OCI-LY1 (cell line): Measurements from ENCODE around the gene EPYC.

ENCODE experiments used
- H2AFZ ChIP-seq: fragments of 200-600 bp; sonication (generic), shearing (Covaris generic); 2 replicates; pipeline ENCODE4 v1.6.0; 2014; ENCODE audit warnings: antibody characterized with exemption, mild to moderate bottlenecking, low read length
- H3F3A ChIP-seq: fragments of 200-600 bp; sonication (generic), shearing (Covaris generic); 2 replicates; pipeline ENCODE4 v1.6.0; 2014; ENCODE audit warnings: mild to moderate bottlenecking, antibody characterized with exemption, low read length, moderate library complexity; ENCODE audit not compliant: insufficient read depth
- H3K27ac ChIP-seq: fragments of 200-600 bp; sonication (generic); 2 replicates; pipeline ENCODE4 v1.5.1; 2014; ENCODE audit warnings: low read length, mixed run types, mild to moderate bottlenecking, low read depth; ENCODE audit not compliant: poor library complexity, severe bottlenecking
- H3K27me3 ChIP-seq: fragments of 200-600 bp; sonication (generic); 2 replicates; pipeline ENCODE4 v1.6.0; 2014; ENCODE audit warnings: antibody characterized with exemption, mild to moderate bottlenecking, low read length, moderate library complexity; ENCODE audit not compliant: insufficient read depth
- H3K36me3 ChIP-seq: fragments of 200-600 bp; sonication (generic); 2 replicates; pipeline ENCODE4 v1.6.1; 2014; ENCODE audit warnings: mild to moderate bottlenecking, antibody characterized with exemption, low read length, moderate library complexity, mixed read lengths; ENCODE audit not compliant: insufficient read depth
- H3K4me1 ChIP-seq: fragments of 200-600 bp; sonication (generic); 2 replicates; pipeline ENCODE4 v1.5.1; 2014; ENCODE audit warnings: mild to moderate bottlenecking, low read length, moderate library complexity; ENCODE audit not compliant: insufficient read depth, severe bottlenecking
- H3K4me2 ChIP-seq: fragments of 200-600 bp; sonication (generic), shearing (Covaris generic); 2 replicates; pipeline ENCODE4 v1.6.1; 2014; ENCODE audit warnings: low read length
- H3K4me3 ChIP-seq: fragments of 200-600 bp; sonication (generic); 2 replicates; pipeline ENCODE4 v1.5.1; 2014; ENCODE audit warnings: low read length, low read depth, mild to moderate bottlenecking, mixed read lengths; ENCODE audit not compliant: poor library complexity, severe bottlenecking
- H3K79me2 ChIP-seq: fragments of 200-600 bp; shearing (Covaris generic); 2 replicates; pipeline ENCODE4 v1.6.1; 2016; ENCODE audit warnings: mixed run types, low read length, mixed read lengths; ENCODE audit not compliant: insufficient read depth
- H3K9ac ChIP-seq: fragments of 200-600 bp; sonication (generic), shearing (Covaris generic); 2 replicates; pipeline ENCODE4 v1.6.1; 2014; ENCODE audit warnings: mild to moderate bottlenecking, low read length, mixed read lengths
- H3K9me2 ChIP-seq: fragments of 200-600 bp; sonication (generic), shearing (Covaris generic); 2 replicates; pipeline ENCODE4 v1.6.1; 2014; ENCODE audit warnings: low read depth, mild to moderate bottlenecking, low read length, mixed read lengths
- H3K9me3 ChIP-seq: fragments of 200-600 bp; shearing (Covaris generic); 2 replicates; pipeline ENCODE4 v1.6.1; 2014; ENCODE audit warnings: low read length, mixed read lengths
- H4K20me1 ChIP-seq: fragments of 200-600 bp; sonication (generic), shearing (Covaris generic); 2 replicates; pipeline ENCODE4 v1.6.0; 2016; ENCODE audit warnings: mild to moderate bottlenecking, low read length; ENCODE audit not compliant: insufficient read depth
- CTCF ChIP-seq: fragments of 200-600 bp; sonication (generic), shearing (Covaris generic); IDR thresholded peaks from 2 replicates; pipeline ENCODE4 v1.5.1; 2017; ENCODE audit warnings: mild to moderate bottlenecking, antibody characterized with exemption, low read length, moderate library complexity, mixed read lengths
- EZH2 ChIP-seq: fragments of 200-600 bp; sonication (generic), shearing (Covaris generic); IDR thresholded peaks from 2 replicates; pipeline ENCODE4 v1.8.0; 2017; ENCODE audit warnings: borderline replicate concordance, mixed run types, mild to moderate bottlenecking, antibody characterized with exemption, low read length, moderate library complexity, mixed read lengths

Gene EPYC

GRCh38 chr12:90916516-90916915 lies 88.3 kb downstream of the EPYC start:
- Histone ChIP-seq H3K79me2 (no peaks in the 10 kb centered on the region), H3F3A (no peaks in the 10 kb centered on the region), H3K36me3 (no peaks in the 10 kb centered on the region), H4K20me1 (no peaks in the 10 kb centered on the region), H3K4me3 (no peak overlapping the region), H3K9me3 (no peaks in the 10 kb centered on the region), H2AFZ (no peak overlapping the region), H3K9me2 (no peaks in the 10 kb centered on the region), H3K27me3 (no peaks in the 10 kb centered on the region), H3K27ac (no peak overlapping the region), H3K4me1 (no peaks in the 10 kb centered on the region), H3K9ac (no peak overlapping the region), H3K4me2 (no peak overlapping the region)
- no peak for TF ChIP-seq EZH2
- no peak for TF ChIP-seq CTCF

- H2AFZ ChIP-seq: no peak overlapping the region
- no peaks in the 10 kb centered on the region for H3K9me3 ChIP-seq
- H4K20me1 ChIP-seq: no peaks in the 10 kb centered on the region
- H3K27me3 ChIP-seq: no peaks in the 10 kb centered on the region
- no peaks in the 10 kb centered on the region for H3K9me2 ChIP-seq
- H3K4me1 ChIP-seq: no peaks in the 10 kb centered on the region
- no peak overlapping the region for H3K4me2 ChIP-seq
- H3K27ac ChIP-seq: no peak overlapping the region
- no peaks in the 10 kb centered on the region for H3K36me3 ChIP-seq
- H3K4me3 ChIP-seq: no peak overlapping the region
- H3K9ac ChIP-seq: no peak overlapping the region
- TF ChIP-seq EZH2 (no peak), CTCF (no peak)
- no peaks in the 10 kb centered on the region for H3F3A ChIP-seq
- no peaks in the 10 kb centered on the region for H3K79me2 ChIP-seq
Observed at GRCh38 chr12:90915353-90915752, 89.4 kb downstream of the EPYC start.
